ENCODE results near the gene SPDYE16.
"Not testable (repeated sequence)": the region's sequence is repeated elsewhere in the genome, so short reads cannot be mapped to it uniquely, and the experiment has no call there.

The SPDYE16 gene

GRCh38 chr7:76572296-76572695, 29.2 kb upstream of the SPDYE16 start:
- not testable (repeated sequence) for H3K9ac ChIP-seq (ENCODE audit: low read depth, low read length); H3K4me2 ChIP-seq (ENCODE audit: low read length); H3K36me3 ChIP-seq (ENCODE audit: insufficient read depth, low read length)

GRCh38 chr7:76570324-76570775, 27.3 kb upstream of the SPDYE16 start:
- not testable (repeated sequence) for H3K27me3 ChIP-seq (ENCODE audit: control insufficient read depth, insufficient read depth, low read length); H3K9ac ChIP-seq (ENCODE audit: low read depth, low read length); H3K4me2 ChIP-seq (ENCODE audit: low read length); H3K36me3 ChIP-seq (ENCODE audit: insufficient read depth, low read length); H3K4me3 ChIP-seq (ENCODE audit: low read length); H3K9me3 ChIP-seq (replicated peaks; ENCODE audit: low read length)
- H3K4me1 ChIP-seq (ENCODE audit: control insufficient read depth, insufficient read depth, low read length) = peaks cover 21% of the 10 kb centered on the region

More at GRCh38 chr7:76572296-76572695, 29.2 kb upstream of the SPDYE16 start:
- peaks cover 25% of the 10 kb centered on the region for H3K4me1 ChIP-seq (ENCODE audit: control insufficient read depth, insufficient read depth, low read length)
- not testable (repeated sequence) for H3K9me3 ChIP-seq (replicated peaks; ENCODE audit: low read length); H3K4me3 ChIP-seq (ENCODE audit: low read length); H3K27me3 ChIP-seq (ENCODE audit: control insufficient read depth, insufficient read depth, low read length)

GRCh38 chr7:76568742-76569141, 25.6 kb upstream of the SPDYE16 start:
- not testable (repeated sequence) for H3K36me3 ChIP-seq (ENCODE audit: insufficient read depth, low read length); H3K9me3 ChIP-seq (replicated peaks; ENCODE audit: low read length); H3K27me3 ChIP-seq (ENCODE audit: control insufficient read depth, insufficient read depth, low read length); H3K4me3 ChIP-seq (ENCODE audit: low read length); H3K9ac ChIP-seq (ENCODE audit: low read depth, low read length)
- Histone ChIP-seq H3K4me1 (ENCODE audit: control insufficient read depth, insufficient read depth, low read length) (peaks cover 21% of the 10 kb centered on the region), H3K4me2 (ENCODE audit: low read length) (peak overlapping the region; percentile 20)

- H3K9me3 ChIP-seq (replicated peaks; ENCODE audit: low read length); H3K27me3 ChIP-seq (ENCODE audit: control insufficient read depth, insufficient read depth, low read length); H3K4me3 ChIP-seq (ENCODE audit: low read length); H3K9ac ChIP-seq (ENCODE audit: low read depth, low read length); H3K36me3 ChIP-seq (ENCODE audit: insufficient read depth, low read length); H3K4me2 ChIP-seq (ENCODE audit: low read length): not testable (repeated sequence)
- peaks cover 21% of the 10 kb centered on the region for H3K4me1 ChIP-seq (ENCODE audit: control insufficient read depth, insufficient read depth, low read length)
Measured at GRCh38 chr7:76567753-76568152, 24.7 kb upstream of the SPDYE16 start.

GRCh38 chr7:76567311-76567710, 24.2 kb upstream of the SPDYE16 start:
- H3K36me3 ChIP-seq (ENCODE audit: insufficient read depth, low read length); H3K4me3 ChIP-seq (ENCODE audit: low read length); H3K4me2 ChIP-seq (ENCODE audit: low read length); H3K9ac ChIP-seq (ENCODE audit: low read depth, low read length); H3K9me3 ChIP-seq (replicated peaks; ENCODE audit: low read length); H3K27me3 ChIP-seq (ENCODE audit: control insufficient read depth, insufficient read depth, low read length): not testable (repeated sequence)
- peaks cover 21% of the 10 kb centered on the region for H3K4me1 ChIP-seq (ENCODE audit: control insufficient read depth, insufficient read depth, low read length)

- H3K27me3 ChIP-seq (ENCODE audit: control insufficient read depth, insufficient read depth, low read length); H3K36me3 ChIP-seq (ENCODE audit: insufficient read depth, low read length); H3K9ac ChIP-seq (ENCODE audit: low read depth, low read length): not testable (repeated sequence)
Measured at GRCh38 chr7:76565001-76565400, 21.9 kb upstream of the SPDYE16 start.

GRCh38 chr7:76561342-76561741, 18.2 kb upstream of the SPDYE16 start:
- not testable (repeated sequence) for H3K4me1 ChIP-seq (ENCODE audit: control insufficient read depth, insufficient read depth, low read length); H3K4me2 ChIP-seq (ENCODE audit: low read length); H3K27me3 ChIP-seq (ENCODE audit: control insufficient read depth, insufficient read depth, low read length); H3K36me3 ChIP-seq (ENCODE audit: insufficient read depth, low read length); H3K4me3 ChIP-seq (ENCODE audit: low read length); H3K9me3 ChIP-seq (replicated peaks; ENCODE audit: low read length); H3K9ac ChIP-seq (ENCODE audit: low read depth, low read length)

More at GRCh38 chr7:76565001-76565400, 21.9 kb upstream of the SPDYE16 start:
- H3K4me2 ChIP-seq (ENCODE audit: low read length); H3K9me3 ChIP-seq (replicated peaks; ENCODE audit: low read length); H3K4me3 ChIP-seq (ENCODE audit: low read length): not testable (repeated sequence)
- H3K4me1 ChIP-seq (ENCODE audit: control insufficient read depth, insufficient read depth, low read length) = peaks cover 13% of the 10 kb centered on the region

GRCh38 chr7:76560157-76560556, 17.1 kb upstream of the SPDYE16 start:
- H3K9me3 ChIP-seq (replicated peaks; ENCODE audit: low read length); H3K4me1 ChIP-seq (ENCODE audit: control insufficient read depth, insufficient read depth, low read length); H3K4me2 ChIP-seq (ENCODE audit: low read length); H3K4me3 ChIP-seq (ENCODE audit: low read length); H3K9ac ChIP-seq (ENCODE audit: low read depth, low read length); H3K36me3 ChIP-seq (ENCODE audit: insufficient read depth, low read length); H3K27me3 ChIP-seq (ENCODE audit: control insufficient read depth, insufficient read depth, low read length): not testable (repeated sequence)

GRCh38 chr7:76559685-76560084, 16.6 kb upstream of the SPDYE16 start:
- H3K4me3 ChIP-seq (ENCODE audit: low read length); H3K36me3 ChIP-seq (ENCODE audit: insufficient read depth, low read length); H3K9ac ChIP-seq (ENCODE audit: low read depth, low read length); H3K4me2 ChIP-seq (ENCODE audit: low read length); H3K9me3 ChIP-seq (replicated peaks; ENCODE audit: low read length); H3K27me3 ChIP-seq (ENCODE audit: control insufficient read depth, insufficient read depth, low read length); H3K4me1 ChIP-seq (ENCODE audit: control insufficient read depth, insufficient read depth, low read length): not testable (repeated sequence)

- not testable (repeated sequence) for H3K9me3 ChIP-seq (replicated peaks; ENCODE audit: low read length); H3K4me3 ChIP-seq (ENCODE audit: low read length); H3K4me2 ChIP-seq (ENCODE audit: low read length)
Measured at GRCh38 chr7:76551992-76552391, 8.9 kb upstream of the SPDYE16 start.

GRCh38 chr7:76549855-76550248, 6.8 kb upstream of the SPDYE16 start:
- not testable (repeated sequence) for H3K36me3 ChIP-seq (ENCODE audit: insufficient read depth, low read length); H3K27me3 ChIP-seq (ENCODE audit: control insufficient read depth, insufficient read depth, low read length); H3K9me3 ChIP-seq (replicated peaks; ENCODE audit: low read length); H3K4me1 ChIP-seq (ENCODE audit: control insufficient read depth, insufficient read depth, low read length)
- Histone ChIP-seq H3K9ac (ENCODE audit: low read depth, low read length) (peak overlapping the region; percentile 97), H3K4me3 (ENCODE audit: low read length) (peak overlapping the region; percentile 91), H3K4me2 (ENCODE audit: low read length) (peak overlapping the region; percentile 89)

More at GRCh38 chr7:76551992-76552391, 8.9 kb upstream of the SPDYE16 start:
- H3K4me1 ChIP-seq (ENCODE audit: control insufficient read depth, insufficient read depth, low read length); H3K27me3 ChIP-seq (ENCODE audit: control insufficient read depth, insufficient read depth, low read length); H3K36me3 ChIP-seq (ENCODE audit: insufficient read depth, low read length); H3K9ac ChIP-seq (ENCODE audit: low read depth, low read length): not testable (repeated sequence)

GRCh38 chr7:76549025-76549854, 6.1 kb upstream of the SPDYE16 start:
- H3K4me3 ChIP-seq (ENCODE audit: low read length) = peak overlapping the region; percentile 91
- not testable (repeated sequence) for H3K36me3 ChIP-seq (ENCODE audit: insufficient read depth, low read length); H3K4me1 ChIP-seq (ENCODE audit: control insufficient read depth, insufficient read depth, low read length); H3K9me3 ChIP-seq (replicated peaks; ENCODE audit: low read length); H3K27me3 ChIP-seq (ENCODE audit: control insufficient read depth, insufficient read depth, low read length)
- H3K4me2 ChIP-seq (ENCODE audit: low read length) = peak overlapping the region; percentile 89
- H3K9ac ChIP-seq (ENCODE audit: low read depth, low read length) = peak overlapping the region; percentile 97
